ENCODE data around the gene DAD1. TPM values are rescaled to one million over a fixed set of nuclear protein-coding genes. Genes with fewer than 3 reads are reported as not detected.
A peak's percentile ranks its signal among the peaks of the same experiment; 100 is the strongest.

Gene DAD1
- total RNA-seq, 1 donor from 2014 or later, result 145 TPM

- Histone ChIP-seq H3K9me3 (no peaks in the 10 kb centered on the region), H3K4me3 (no peak overlapping the region), H3K36me3 (peaks cover 0 to 19% of the 10 kb centered on the region in 2 donors), H3K4me1 (no peaks in the 10 kb centered on the region), H3K27ac (no peak overlapping the region), H3K27me3 (no peaks in the 10 kb centered on the region)
- no peak for DNase-seq (ENCODE audit: extremely low spot score in 2 of 2)
- intact Hi-C loops (cut with DNase I), result loop anchor here (10.0 kb wide), 1 partner anchor 77 kb away; no protein-coding TSS in a partner anchor
- no peak for TF ChIP-seq POLR2AphosphoS5 (IDR thresholded peaks at IDR 0.05; ENCODE audit: insufficient read depth in 1 of 2, low read depth in 1 of 2)
- no peak for TF ChIP-seq CTCF (IDR thresholded peaks at IDR 0.05)
- TF ChIP-seq POLR2A (IDR thresholded peaks at IDR 0.05), result no peak
Measured at GRCh38 chr14:22577334-22577908, 11.6 kb downstream of the DAD1 start.

GRCh38 chr14:22573804-22574203 is 15.2 kb downstream of the DAD1 start:
- intact Hi-C loops (cut with DNase I), result loop anchor here (10.0 kb wide), 1 partner anchor 81 kb away; no protein-coding TSS in a partner anchor
- Histone ChIP-seq H3K4me3 (no peak overlapping the region), H3K4me1 (peaks cover 7% of the 10 kb centered on the region), H3K36me3 (peaks cover 0 to 28% of the 10 kb centered on the region in 2 donors), H3K27ac (no peak overlapping the region), H3K27me3 (no peaks in the 10 kb centered on the region), H3K9me3 (no peaks in the 10 kb centered on the region)
- no peak for DNase-seq (ENCODE audit: extremely low spot score in 2 of 2)
- no peak for TF ChIP-seq CTCF (IDR thresholded peaks at IDR 0.05)
- TF ChIP-seq POLR2AphosphoS5 (IDR thresholded peaks at IDR 0.05; ENCODE audit: insufficient read depth in 1 of 2, low read depth in 1 of 2), result no peak
- TF ChIP-seq POLR2A (IDR thresholded peaks at IDR 0.05), result no peak

- Histone ChIP-seq H3K4me3 (no peak overlapping the region), H3K9me3 (no peaks in the 10 kb centered on the region), H3K27me3 (no peaks in the 10 kb centered on the region), H3K36me3 (peaks cover 0 to 28% of the 10 kb centered on the region in 2 donors), H3K4me1 (peaks cover 9% of the 10 kb centered on the region), H3K27ac (no peak overlapping the region)
- intact Hi-C loops (cut with DNase I), result loop anchor here (10.0 kb wide), 1 partner anchor 82 kb away; no protein-coding TSS in a partner anchor
- DNase-seq (ENCODE audit: extremely low spot score in 2 of 2), result no peak
- TF ChIP-seq POLR2AphosphoS5 (IDR thresholded peaks at IDR 0.05; ENCODE audit: insufficient read depth in 1 of 2, low read depth in 1 of 2), result no peak
- TF ChIP-seq POLR2A (IDR thresholded peaks at IDR 0.05), result no peak
- TF ChIP-seq CTCF (IDR thresholded peaks at IDR 0.05), result no peak
Measured at GRCh38 chr14:22572562-22573058, 16.4 kb downstream of the DAD1 start.

- H3K4me3 ChIP-seq, result no peak overlapping the region
- no peaks in the 10 kb centered on the region for H3K27me3 ChIP-seq
- DNase-seq (ENCODE audit: extremely low spot score in 2 of 2), result no peak
- peak; percentile 46 to 97 (median 96) for TF ChIP-seq CTCF (IDR thresholded peaks at IDR 0.05)
- TF ChIP-seq POLR2A (IDR thresholded peaks at IDR 0.05), result no peak
- peak in 1 of 2 donors; percentile 53 for TF ChIP-seq POLR2AphosphoS5 (IDR thresholded peaks at IDR 0.05; ENCODE audit: insufficient read depth in 1 of 2, low read depth in 1 of 2)
- peaks cover 0 to 34% of the 10 kb centered on the region in 2 donors for H3K36me3 ChIP-seq
- H3K9me3 ChIP-seq, result no peaks in the 10 kb centered on the region
- intact Hi-C loops (cut with DNase I), result loop anchor here (10.0 kb wide), 1 partner anchor 84 kb away; no protein-coding TSS in a partner anchor
- H3K27ac ChIP-seq, result peak overlapping the region; percentile 47
- H3K4me1 ChIP-seq, result peaks cover 32% of the 10 kb centered on the region
Measured at GRCh38 chr14:22570132-22570949, 18.7 kb downstream of the DAD1 start.
